Measurements from ENCODE around the gene KCNIP4.

Gene KCNIP4

GRCh38 chr4:21680326-21680898, 268.2 kb downstream of the KCNIP4 start:
- Mint-ChIP-seq H3K36me3 (ENCODE audit: low read depth) (no peaks in the 10 kb centered on the region), H3K27ac (no peak overlapping the region), H3K9me3 (peaks cover 13% of the 10 kb centered on the region), H3K4me1 (ENCODE audit: low read depth) (no peaks in the 10 kb centered on the region), H3K27me3 (no peaks in the 10 kb centered on the region), H3K4me3 (no peak overlapping the region)

GRCh38 chr4:21678711-21679110, 269.9 kb downstream of the KCNIP4 start:
- no peaks in the 10 kb centered on the region for H3K27me3 Mint-ChIP-seq
- H3K4me1 Mint-ChIP-seq (ENCODE audit: low read depth): no peaks in the 10 kb centered on the region
- H3K36me3 Mint-ChIP-seq (ENCODE audit: low read depth): no peaks in the 10 kb centered on the region
- no peak overlapping the region for H3K27ac Mint-ChIP-seq
- peaks cover 17% of the 10 kb centered on the region for H3K9me3 Mint-ChIP-seq
- no peak overlapping the region for H3K4me3 Mint-ChIP-seq

- Mint-ChIP-seq H3K9me3 (peaks cover 13% of the 10 kb centered on the region), H3K27me3 (no peaks in the 10 kb centered on the region), H3K36me3 (ENCODE audit: low read depth) (no peaks in the 10 kb centered on the region), H3K4me1 (ENCODE audit: low read depth) (no peaks in the 10 kb centered on the region), H3K27ac (no peak overlapping the region), H3K4me3 (no peak overlapping the region)
Measured at GRCh38 chr4:21677173-21677572, 271.4 kb downstream of the KCNIP4 start.

DNA sequence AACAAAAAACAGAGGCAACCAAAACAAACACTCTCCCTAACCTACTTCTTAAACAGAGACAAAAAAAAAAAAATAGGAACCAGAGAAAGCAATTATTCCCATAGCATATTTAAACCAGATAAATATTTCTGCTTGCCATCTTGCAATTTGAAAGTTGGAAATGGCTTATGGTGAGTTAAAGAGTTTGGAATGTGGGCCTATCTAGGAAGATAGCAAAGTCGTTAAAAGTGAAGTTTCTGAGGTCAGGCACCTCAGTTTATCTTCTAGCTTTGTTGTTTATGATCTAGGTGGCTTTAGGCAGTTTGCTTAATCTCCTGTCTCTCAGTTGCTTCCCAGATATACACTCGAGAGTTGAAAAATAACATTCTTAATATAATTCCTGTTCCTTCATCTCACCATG, 284.2 kb downstream of the KCNIP4 start:
- no peak overlapping the region for H3K27ac Mint-ChIP-seq
- H3K4me1 Mint-ChIP-seq (ENCODE audit: low read depth): no peaks in the 10 kb centered on the region
- no peaks in the 10 kb centered on the region for H3K27me3 Mint-ChIP-seq
- no peak overlapping the region for H3K4me3 Mint-ChIP-seq
- H3K36me3 Mint-ChIP-seq (ENCODE audit: low read depth): no peaks in the 10 kb centered on the region
- H3K9me3 Mint-ChIP-seq: peaks cover 17% of the 10 kb centered on the region

- no peaks in the 10 kb centered on the region for H3K9me3 Mint-ChIP-seq
- no peaks in the 10 kb centered on the region for H3K4me1 Mint-ChIP-seq (ENCODE audit: low read depth)
- H3K36me3 Mint-ChIP-seq (ENCODE audit: low read depth): no peaks in the 10 kb centered on the region
- no peaks in the 10 kb centered on the region for H3K27me3 Mint-ChIP-seq
- no peak overlapping the region for H3K27ac Mint-ChIP-seq
- H3K4me3 Mint-ChIP-seq: no peak overlapping the region
Measured at GRCh38 chr4:21656832-21657231, 291.7 kb downstream of the KCNIP4 start.

GRCh38 chr4:21655031-21655430, 293.5 kb downstream of the KCNIP4 start:
- Mint-ChIP-seq H3K27me3 (no peaks in the 10 kb centered on the region), H3K36me3 (ENCODE audit: low read depth) (no peaks in the 10 kb centered on the region), H3K4me1 (ENCODE audit: low read depth) (no peaks in the 10 kb centered on the region), H3K9me3 (peaks cover 4% of the 10 kb centered on the region), H3K27ac (no peak overlapping the region), H3K4me3 (no peak overlapping the region)

DNA sequence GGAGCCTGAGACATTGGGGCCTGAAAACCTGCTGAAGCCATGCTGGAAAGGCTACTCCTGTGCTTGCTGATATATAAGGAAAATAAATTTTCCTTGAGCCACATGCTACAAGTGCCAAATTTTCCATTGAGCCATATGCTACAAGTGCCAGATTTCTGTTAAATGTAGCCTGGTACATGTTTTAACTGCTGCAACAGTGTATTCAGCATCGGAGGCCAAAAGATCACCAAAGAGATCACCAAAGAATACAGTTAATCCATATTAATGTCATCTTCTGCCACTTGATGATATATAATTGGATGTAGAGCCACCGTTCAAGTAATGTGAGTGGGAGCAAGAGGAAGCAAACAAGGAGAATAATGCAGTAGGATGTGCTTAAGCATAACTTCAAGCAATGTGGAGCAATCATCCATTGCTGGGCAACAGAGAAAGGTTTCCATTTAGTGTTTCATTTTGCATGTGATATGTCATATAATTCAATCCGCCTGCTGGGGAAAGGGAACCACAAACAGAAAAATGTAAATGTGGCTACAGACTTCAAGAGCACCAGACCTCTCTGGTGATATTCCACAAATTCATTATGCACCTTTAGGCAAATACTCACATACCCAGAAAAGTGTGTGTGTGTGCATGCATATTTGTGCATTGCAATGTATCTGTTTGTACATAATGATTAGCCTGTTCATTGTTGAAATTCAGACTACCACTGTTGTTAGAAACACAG, 295.9 kb downstream of the KCNIP4 start:
- Mint-ChIP-seq H3K4me1 (ENCODE audit: low read depth) (no peaks in the 10 kb centered on the region), H3K27ac (no peak overlapping the region), H3K4me3 (no peak overlapping the region), H3K9me3 (peaks cover 8% of the 10 kb centered on the region), H3K27me3 (no peaks in the 10 kb centered on the region), H3K36me3 (ENCODE audit: low read depth) (no peaks in the 10 kb centered on the region)

DNA sequence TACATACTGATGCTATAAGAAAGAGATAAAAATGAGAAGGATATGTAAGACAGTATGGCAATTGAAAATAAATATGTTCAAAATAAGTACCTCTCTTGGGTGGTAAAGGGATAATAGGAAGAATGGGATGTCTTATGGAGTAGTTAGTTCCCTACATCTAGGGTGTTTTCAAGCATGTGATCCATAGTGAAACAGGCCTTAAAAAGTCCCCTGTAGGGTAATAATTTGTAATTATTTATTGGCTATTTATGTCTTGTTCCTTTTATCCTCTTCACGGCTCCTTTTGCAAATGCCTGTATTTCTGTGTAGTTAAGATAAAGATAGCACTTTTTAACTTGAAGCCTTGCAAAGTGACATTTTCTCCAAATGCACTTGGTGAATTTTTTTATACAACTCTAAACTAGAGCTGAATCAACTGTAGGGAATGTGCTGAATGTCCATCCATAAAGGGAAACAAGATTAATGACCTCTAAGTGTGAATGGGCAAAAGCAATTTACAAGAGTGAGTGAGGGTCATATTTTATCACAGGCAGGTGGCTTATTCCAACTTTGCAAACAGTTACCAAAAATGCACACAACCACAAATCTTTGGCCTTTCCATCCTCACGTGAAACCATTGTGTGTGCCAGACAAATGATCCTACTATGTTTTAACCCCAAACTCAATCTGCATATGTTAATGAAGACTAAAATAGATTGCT, 299.0 kb downstream of the KCNIP4 start:
- no peaks in the 10 kb centered on the region for H3K36me3 Mint-ChIP-seq (ENCODE audit: low read depth)
- H3K27me3 Mint-ChIP-seq: no peaks in the 10 kb centered on the region
- H3K27ac Mint-ChIP-seq: no peak overlapping the region
- H3K4me1 Mint-ChIP-seq (ENCODE audit: low read depth): no peaks in the 10 kb centered on the region
- H3K9me3 Mint-ChIP-seq: peaks cover 8% of the 10 kb centered on the region
- no peak overlapping the region for H3K4me3 Mint-ChIP-seq

GRCh38 chr4:21645776-21646175, 302.8 kb downstream of the KCNIP4 start:
- H3K9me3 Mint-ChIP-seq: peaks cover 8% of the 10 kb centered on the region
- no peak overlapping the region for H3K27ac Mint-ChIP-seq
- H3K27me3 Mint-ChIP-seq: no peaks in the 10 kb centered on the region
- no peaks in the 10 kb centered on the region for H3K4me1 Mint-ChIP-seq (ENCODE audit: low read depth)
- H3K4me3 Mint-ChIP-seq: no peak overlapping the region
- no peaks in the 10 kb centered on the region for H3K36me3 Mint-ChIP-seq (ENCODE audit: low read depth)

DNA sequence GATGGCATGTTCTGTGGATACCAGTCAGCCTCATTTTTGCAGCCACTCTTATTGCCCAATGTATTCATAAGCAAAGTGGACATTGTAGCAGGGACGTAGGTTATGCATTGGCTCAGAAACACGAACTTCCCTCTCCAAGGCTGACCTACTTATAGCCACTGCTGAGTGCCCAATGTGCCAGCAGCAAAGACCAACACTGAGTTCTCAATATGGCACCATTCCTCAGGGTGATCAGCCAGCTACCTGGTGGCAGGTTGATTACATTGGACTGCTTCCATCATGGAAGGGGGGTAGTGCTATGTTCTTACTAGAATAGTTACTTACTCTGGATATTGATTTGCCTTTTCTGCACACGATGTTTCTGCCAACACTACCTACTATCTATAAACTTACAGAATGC, 306.9 kb downstream of the KCNIP4 start:
- Mint-ChIP-seq H3K9me3 (peaks cover 4% of the 10 kb centered on the region), H3K4me3 (no peak overlapping the region), H3K27me3 (no peaks in the 10 kb centered on the region), H3K36me3 (ENCODE audit: low read depth) (no peaks in the 10 kb centered on the region), H3K27ac (no peak overlapping the region), H3K4me1 (ENCODE audit: low read depth) (no peaks in the 10 kb centered on the region)

- no peaks in the 10 kb centered on the region for H3K27me3 Mint-ChIP-seq
- no peak overlapping the region for H3K4me3 Mint-ChIP-seq
- H3K9me3 Mint-ChIP-seq: peaks cover 4% of the 10 kb centered on the region
- no peaks in the 10 kb centered on the region for H3K4me1 Mint-ChIP-seq (ENCODE audit: low read depth)
- no peak overlapping the region for H3K27ac Mint-ChIP-seq
- H3K36me3 Mint-ChIP-seq (ENCODE audit: low read depth): no peaks in the 10 kb centered on the region
Measured at GRCh38 chr4:21638171-21638725, 310.3 kb downstream of the KCNIP4 start.

DNA sequence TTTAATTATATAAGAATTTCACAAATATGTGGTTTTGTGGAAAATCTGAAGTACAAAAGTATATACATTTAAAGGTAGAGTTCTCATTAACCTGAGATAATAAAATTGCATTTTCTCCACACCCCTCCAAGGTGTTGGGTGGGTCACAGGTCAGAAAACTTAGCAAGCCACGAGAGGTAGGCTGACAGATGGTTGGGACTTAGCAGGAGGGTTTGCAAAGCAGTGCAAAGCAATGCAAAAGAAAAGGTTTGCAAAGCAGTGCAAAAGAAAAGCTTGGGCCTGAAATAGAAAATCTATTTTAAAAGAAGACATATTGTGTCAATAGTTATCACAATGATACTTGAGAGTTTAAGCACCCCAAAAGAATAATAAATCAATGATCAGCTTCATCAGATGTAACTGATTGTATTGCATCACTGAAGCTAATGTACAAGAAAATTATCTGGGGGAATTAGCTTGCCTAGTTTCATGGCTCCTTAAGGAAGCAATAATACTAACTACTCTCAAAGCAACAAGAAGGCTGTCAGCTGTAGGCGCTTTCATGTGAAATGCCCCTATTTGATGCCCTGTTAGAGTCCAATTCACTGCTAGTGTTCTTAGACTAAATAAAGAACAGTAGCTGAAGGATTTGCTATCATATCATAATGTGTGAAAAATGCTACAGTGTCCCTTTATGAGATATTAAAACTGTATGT, 319.5 kb downstream of the KCNIP4 start:
- Mint-ChIP-seq H3K27ac (no peak overlapping the region), H3K4me1 (ENCODE audit: low read depth) (no peaks in the 10 kb centered on the region), H3K9me3 (peaks cover 9% of the 10 kb centered on the region), H3K36me3 (ENCODE audit: low read depth) (no peaks in the 10 kb centered on the region), H3K4me3 (no peak overlapping the region), H3K27me3 (no peaks in the 10 kb centered on the region)

DNA sequence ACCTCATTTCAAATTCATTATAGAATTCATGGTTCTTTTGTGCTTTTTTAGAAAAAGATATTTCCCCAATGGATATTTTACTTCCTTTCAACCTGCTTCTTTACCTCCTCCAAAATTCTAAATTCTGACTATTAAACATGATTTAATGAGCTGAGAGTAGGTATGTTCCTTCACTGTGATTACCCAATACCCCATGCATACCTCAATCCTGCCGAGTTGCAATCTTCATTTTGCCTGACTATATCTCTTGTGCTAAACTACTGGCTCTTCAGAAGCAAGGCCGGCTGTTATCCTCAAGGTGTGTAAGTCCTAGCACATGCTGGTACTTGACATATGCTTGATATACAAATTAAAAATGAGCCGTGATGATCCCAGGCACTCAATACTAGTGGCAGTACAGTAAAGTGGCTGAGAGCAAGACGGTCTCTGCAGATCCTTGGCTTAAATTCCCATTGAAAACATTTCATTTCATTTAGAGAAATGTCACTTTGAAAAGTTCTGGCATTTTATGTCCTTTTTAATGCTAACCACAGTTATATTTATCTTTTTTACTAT, 320.4 kb downstream of the KCNIP4 start:
- Mint-ChIP-seq H3K4me1 (ENCODE audit: low read depth) (no peaks in the 10 kb centered on the region), H3K4me3 (no peak overlapping the region), H3K27me3 (no peaks in the 10 kb centered on the region), H3K9me3 (peaks cover 9% of the 10 kb centered on the region), H3K36me3 (ENCODE audit: low read depth) (no peaks in the 10 kb centered on the region), H3K27ac (no peak overlapping the region)

DNA sequence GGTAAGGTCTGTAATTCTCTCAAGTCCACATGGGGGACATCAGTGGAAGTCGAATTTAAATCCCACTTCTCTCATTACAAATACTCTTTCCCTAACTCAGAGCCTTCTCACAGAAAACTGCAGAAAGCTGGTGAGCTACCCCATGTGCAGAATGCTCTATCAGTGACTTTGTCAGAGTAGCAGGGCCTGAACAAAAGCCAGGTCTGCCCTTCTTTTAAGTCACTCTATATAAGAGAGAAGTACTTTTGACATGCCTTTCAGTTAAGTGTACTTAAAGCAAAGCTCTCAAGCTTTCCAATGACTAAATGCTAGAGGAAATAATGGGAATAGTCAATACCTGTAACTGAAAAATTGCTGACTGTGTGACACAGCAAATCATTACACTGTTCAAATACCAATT, 323.1 kb downstream of the KCNIP4 start:
- Mint-ChIP-seq H3K4me1 (ENCODE audit: low read depth) (no peaks in the 10 kb centered on the region), H3K27ac (no peak overlapping the region), H3K4me3 (no peak overlapping the region), H3K36me3 (ENCODE audit: low read depth) (no peaks in the 10 kb centered on the region), H3K27me3 (no peaks in the 10 kb centered on the region), H3K9me3 (no peaks in the 10 kb centered on the region)

DNA sequence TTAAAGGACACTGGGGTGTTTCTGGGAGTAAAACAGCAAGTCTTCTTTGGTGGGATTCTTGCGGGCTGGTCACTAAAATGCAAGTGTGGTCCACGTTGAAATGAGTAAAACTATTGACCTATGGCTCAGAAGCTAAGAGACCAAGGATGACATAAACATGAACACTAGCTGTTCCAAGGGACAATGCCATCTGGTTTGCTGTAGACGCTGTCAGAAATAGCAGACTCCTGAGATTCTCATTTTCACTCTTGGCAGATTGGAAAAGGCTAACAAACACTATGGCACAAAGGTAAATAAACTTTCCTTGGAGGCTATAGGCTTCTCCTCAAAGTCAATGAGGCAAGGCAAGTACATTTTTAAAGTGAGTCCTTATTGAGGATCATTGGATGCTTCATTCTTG, 343.6 kb downstream of the KCNIP4 start:
- H3K36me3 Mint-ChIP-seq (ENCODE audit: low read depth): no peaks in the 10 kb centered on the region
- H3K4me1 Mint-ChIP-seq (ENCODE audit: low read depth): no peaks in the 10 kb centered on the region
- H3K4me3 Mint-ChIP-seq: no peak overlapping the region
- H3K27ac Mint-ChIP-seq: no peak overlapping the region
- H3K27me3 Mint-ChIP-seq: no peaks in the 10 kb centered on the region
- peaks cover 6% of the 10 kb centered on the region for H3K9me3 Mint-ChIP-seq
